A673 (cell line): ENCODE data around the gene PCDHGA11. TPM values are rescaled to one million over a fixed set of nuclear protein-coding genes. Genes with fewer than 3 reads are reported as not detected.

Experiments
- BruUV-seq: library from RNA; stranded (reverse); fragments of 400-500 nt; replicated peaks from 2 replicates; lab custom pipeline; 2021; lab: Mats Ljungman, UMichigan
- CTCF ChIA-PET: fragments of 300-600 bp; sonication (Branson Sonifier 250); formaldehyde crosslinking; loops from one replicate; lab custom pipeline; 2022; ENCODE audit warnings: antibody characterized with exemption; lab: Charles Lee
- POLR2A ChIA-PET: fragments of 300-600 bp; sonication (Branson Sonifier 250); formaldehyde crosslinking; loops from one replicate; lab custom pipeline; 2022; ENCODE audit warnings: antibody characterized with exemption; ENCODE audit not compliant: low non-redundant PET; lab: Charles Lee
- DNase-seq: peaks from one replicate; pipeline ENCODE4 v3.0.0-alpha.2; 2015; ENCODE audit warnings: low spot score
- H3K27ac ChIP-seq: fragments of 200-600 bp; sonication (generic); 2 replicates; pipeline ENCODE4 v1.5.1; 2016; ENCODE audit warnings: mixed run types, low read depth, mild to moderate bottlenecking, mixed read lengths, antibody characterized with exemption, low read length; ENCODE audit not compliant: poor library complexity, severe bottlenecking
- H3K27me3 ChIP-seq: fragments of 200-600 bp; sonication (generic); replicated peaks from 2 replicates; pipeline ENCODE4 v1.6.1; 2017; ENCODE audit warnings: mixed run types, low read depth, mild to moderate bottlenecking, mixed read lengths, antibody characterized with exemption, low read length; ENCODE audit not compliant: insufficient read depth, poor library complexity
- H3K36me3 ChIP-seq: fragments of 200-600 bp; sonication (generic); 2 replicates; pipeline ENCODE4 v1.6.1; 2016; ENCODE audit warnings: mixed run types, mild to moderate bottlenecking, mixed read lengths, antibody characterized with exemption, low read length; ENCODE audit not compliant: insufficient read depth, poor library complexity, severe bottlenecking
- H3K4me1 ChIP-seq: fragments of 200-600 bp; sonication (generic); 2 replicates; pipeline ENCODE4 v1.6.1; 2017; ENCODE audit warnings: mixed run types, mild to moderate bottlenecking, mixed read lengths, antibody characterized with exemption, low read length; ENCODE audit not compliant: insufficient read depth, poor library complexity, severe bottlenecking
- H3K4me3 ChIP-seq: fragments of 200-600 bp; sonication (generic); 2 replicates; pipeline ENCODE4 v1.5.1; 2016; ENCODE audit warnings: low read depth, mixed run types, mild to moderate bottlenecking, mixed read lengths, low read length; ENCODE audit not compliant: poor library complexity, severe bottlenecking
- H3K9me3 ChIP-seq: fragments of 200-600 bp; sonication (generic); 2 replicates; pipeline ENCODE4 v1.6.1; 2016; ENCODE audit warnings: mixed run types, low read depth, mild to moderate bottlenecking, mixed read lengths, antibody characterized with exemption, low read length; ENCODE audit not compliant: poor library complexity, severe bottlenecking
- EZH2 ChIP-seq: fragments of 200-600 bp; sonication (generic); IDR thresholded peaks from 2 replicates; pipeline ENCODE4 v1.6.1; 2017; ENCODE audit warnings: borderline replicate concordance, low read depth, mild to moderate bottlenecking, mixed read lengths, antibody characterized with exemption, low read length; ENCODE audit not compliant: poor library complexity, severe bottlenecking
- intact Hi-C: fragments of 100-400 bp; cut with micrococcal nuclease; formaldehyde crosslinking; loops from one replicate; pipeline ENCODE4 v1.10.0; 2022; ENCODE audit not compliant: unreplicated experiment
- total RNA-seq: library from RNA; stranded (reverse); gene quantifications from 2 replicates; pipeline ENCODE4 v1.2.3, GENCODE V29; 2021
- TF ChIP-seq, protein P1 (sequence below): fragments of 300-800, 200-600 bp; sonication (generic); conservative IDR thresholded peaks from 2 replicates; pipeline ENCODE4 v1.5.1; 2017; ENCODE audit warnings: low read depth, mild to moderate bottlenecking, antibody characterized with exemption, low read length, moderate library complexity, mixed read lengths

PCDHGA11 gene
- total RNA-seq, 1 experiment from 2014 or later = 35.5 TPM

DNA sequence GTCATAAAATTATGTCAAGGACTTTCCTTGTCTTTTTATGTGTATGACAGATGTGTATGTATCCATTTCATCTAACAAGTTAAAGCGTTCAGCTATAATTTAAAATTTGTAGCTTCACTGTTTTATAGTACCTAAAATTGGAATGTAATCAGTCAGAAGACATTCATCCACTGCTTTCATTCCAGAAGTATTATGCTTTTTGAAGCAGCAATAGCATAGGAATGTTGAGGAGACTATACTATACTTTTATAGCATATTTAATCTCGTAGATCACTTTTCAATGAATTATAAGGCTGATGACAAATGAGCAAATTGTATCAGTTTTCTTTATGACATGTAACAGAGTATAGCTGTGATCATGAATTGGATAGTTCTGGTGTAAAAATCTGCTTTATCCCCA lies 16.4 kb downstream of the PCDHGA11 start:
- Histone ChIP-seq H3K4me3 (no peak overlapping the region), H3K27ac (no peak overlapping the region), H3K9me3 (peaks cover 11% of the 10 kb centered on the region), H3K4me1 (no peaks in the 10 kb centered on the region), H3K27me3 (no peaks in the 10 kb centered on the region), H3K36me3 (peaks cover 8% of the 10 kb centered on the region)
- DNase-seq = no peak
- ChIA-PET POLR2A (no interaction called here), CTCF (no interaction called here)
- BruUV-seq = no TSS peak
- TF ChIP-seq, protein P1, sequence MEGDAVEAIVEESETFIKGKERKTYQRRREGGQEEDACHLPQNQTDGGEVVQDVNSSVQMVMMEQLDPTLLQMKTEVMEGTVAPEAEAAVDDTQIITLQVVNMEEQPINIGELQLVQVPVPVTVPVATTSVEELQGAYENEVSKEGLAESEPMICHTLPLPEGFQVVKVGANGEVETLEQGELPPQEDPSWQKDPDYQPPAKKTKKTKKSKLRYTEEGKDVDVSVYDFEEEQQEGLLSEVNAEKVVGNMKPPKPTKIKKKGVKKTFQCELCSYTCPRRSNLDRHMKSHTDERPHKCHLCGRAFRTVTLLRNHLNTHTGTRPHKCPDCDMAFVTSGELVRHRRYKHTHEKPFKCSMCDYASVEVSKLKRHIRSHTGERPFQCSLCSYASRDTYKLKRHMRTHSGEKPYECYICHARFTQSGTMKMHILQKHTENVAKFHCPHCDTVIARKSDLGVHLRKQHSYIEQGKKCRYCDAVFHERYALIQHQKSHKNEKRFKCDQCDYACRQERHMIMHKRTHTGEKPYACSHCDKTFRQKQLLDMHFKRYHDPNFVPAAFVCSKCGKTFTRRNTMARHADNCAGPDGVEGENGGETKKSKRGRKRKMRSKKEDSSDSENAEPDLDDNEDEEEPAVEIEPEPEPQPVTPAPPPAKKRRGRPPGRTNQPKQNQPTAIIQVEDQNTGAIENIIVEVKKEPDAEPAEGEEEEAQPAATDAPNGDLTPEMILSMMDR = no peak
- no peak for TF ChIP-seq EZH2
- intact Hi-C loops = no loop called here

DNA sequence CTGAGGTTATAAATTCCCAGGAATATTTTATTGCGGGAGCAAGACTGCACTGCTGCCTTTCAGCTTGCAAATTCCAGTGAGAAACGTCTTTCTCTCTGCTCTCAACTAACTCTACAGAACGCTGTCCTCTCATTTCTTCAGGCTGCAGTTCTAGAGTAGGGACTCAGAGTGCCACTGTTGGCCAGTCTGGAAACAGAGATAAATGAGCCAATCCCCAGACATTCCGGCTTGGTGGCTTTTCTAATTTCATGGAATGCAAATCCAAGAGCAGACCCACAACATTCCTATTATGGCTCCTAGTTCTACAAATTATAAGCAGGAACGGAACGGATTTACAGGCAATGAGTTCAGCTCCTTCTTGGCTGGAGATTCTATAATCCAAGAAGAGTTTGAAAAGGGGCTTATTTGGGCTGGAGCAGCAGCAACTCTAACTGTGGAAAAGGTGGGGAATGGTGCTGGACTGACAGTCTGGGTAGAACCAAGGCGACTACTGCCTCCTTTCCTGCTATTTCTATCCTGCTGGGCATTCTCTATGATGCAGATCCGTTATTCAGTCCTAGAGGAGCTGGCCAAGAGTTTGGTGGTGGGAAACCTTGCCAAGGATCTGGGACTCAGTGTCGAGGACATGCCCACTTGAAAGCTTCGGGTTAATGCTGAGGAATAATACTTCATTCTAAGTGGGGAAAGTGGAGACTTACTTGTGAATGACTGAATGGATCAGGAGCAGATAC lies 18.7 kb downstream of the PCDHGA11 start:
- ChIA-PET POLR2A (no interaction called here), CTCF (interaction anchor here (0.7 kb wide), 1 partner anchor 54 kb away, joined by 5 read pairs; no protein-coding TSS in a partner anchor)
- no peaks in the 10 kb centered on the region for H3K36me3 ChIP-seq
- H3K9me3 ChIP-seq = peaks cover 11% of the 10 kb centered on the region
- no peak overlapping the region for H3K4me3 ChIP-seq
- intact Hi-C loops = no loop called here
- no peaks in the 10 kb centered on the region for H3K27me3 ChIP-seq
- no TSS peak for BruUV-seq
- no peak for TF ChIP-seq EZH2
- TF ChIP-seq, protein P1 = no peak
- no peaks in the 10 kb centered on the region for H3K4me1 ChIP-seq
- no peak overlapping the region for H3K27ac ChIP-seq
- DNase-seq = no peak

DNA sequence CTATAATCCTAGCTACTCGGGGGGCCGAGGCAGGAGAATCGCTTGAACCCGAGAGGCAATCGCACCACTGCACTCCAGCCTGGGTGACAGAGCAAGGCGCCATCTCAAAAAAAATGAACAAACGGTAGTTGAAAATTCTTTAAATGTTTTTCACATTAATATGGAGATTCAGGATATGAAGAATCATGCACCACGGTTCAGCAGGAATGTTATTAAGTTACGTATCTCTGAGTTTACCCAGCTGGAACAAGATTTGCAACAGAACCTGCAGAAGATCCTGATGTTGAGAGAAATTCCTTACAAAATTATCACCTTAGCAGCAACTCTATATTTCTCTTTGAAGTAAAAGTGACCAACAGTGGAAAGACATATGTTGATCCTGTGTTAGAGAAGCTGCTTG lies 19.5 kb downstream of the PCDHGA11 start:
- CTCF ChIA-PET = no interaction called here
- no peaks in the 10 kb centered on the region for H3K4me1 ChIP-seq
- no peaks in the 10 kb centered on the region for H3K36me3 ChIP-seq
- TF ChIP-seq, protein P1 = no peak
- TF ChIP-seq EZH2 = no peak
- no peaks in the 10 kb centered on the region for H3K27me3 ChIP-seq
- H3K4me3 ChIP-seq = no peak overlapping the region
- intact Hi-C loops = no loop called here
- no peak overlapping the region for H3K27ac ChIP-seq
- no TSS peak for BruUV-seq
- H3K9me3 ChIP-seq = peaks cover 13% of the 10 kb centered on the region
- no peak for DNase-seq
- POLR2A ChIA-PET = no interaction called here
